Right lobe of liver (tissue), 6 donors: ENCODE data around the gene ARL3. TPM values are rescaled to one million over a fixed set of nuclear protein-coding genes. Genes with fewer than 3 reads are reported as not detected.

Source experiments
- ATAC-seq, 4 donors: fragments of 200-7000 bp; cut with Tn5 transposase; one replicate each; pipeline ENCODE4 v1.9.1; 2020; ENCODE audit warnings: mild to moderate bottlenecking in 4 of 4, moderate library complexity in 4 of 4
- DNase-seq, 3 donors: peaks; one replicate each; pipeline ENCODE4 v3.0.0-alpha.2; 2020
- H3K27ac ChIP-seq, 3 donors: fragments of 200-600 bp; one replicate each; pipeline ENCODE4 v1.8.0; 2022
- H3K27me3 ChIP-seq, 2 donors: fragments of 200-600 bp; one replicate each; pipeline ENCODE4 v1.8.0; 2022
- H3K36me3 ChIP-seq, 4 donors: fragments of 200-600 bp; sonication (generic) in 1 of 4; one replicate each; pipeline versions ENCODE4 v1.5.1 to v1.8.0; 2017 to 2022; ENCODE audit warnings: control low read depth in 1 of 4
- H3K4me1 ChIP-seq, 4 donors: fragments of 200-600 bp; sonication (generic) in 1 of 4; one replicate each; pipeline versions ENCODE4 v1.5.1 to v1.8.0; 2017 to 2022; ENCODE audit warnings: control low read depth in 1 of 4
- H3K4me3 ChIP-seq, 3 donors: fragments of 200-600 bp; one replicate each; pipeline ENCODE4 v1.8.0; 2022
- H3K9me3 ChIP-seq, 4 donors: fragments of 200-600 bp; sonication (generic) in 1 of 4; one replicate each; pipeline versions ENCODE4 v1.5.1 to v1.8.0; 2017 to 2022; ENCODE audit warnings: control low read depth in 1 of 4
- POLR2A ChIP-seq: fragments of 450-650 bp; IDR thresholded peaks from one replicate; pipeline ENCODE4 v1.6.1; 2017; ENCODE audit warnings: antibody characterized with exemption, mild to moderate bottlenecking
- WGBS: methylation state at CpG from one replicate; pipeline ENCODE4 v1.1.6; 2018; ENCODE audit warnings: low coverage, low lambda C conversion rate; ENCODE audit not compliant: insufficient coverage; ENCODE audit errors: missing lambda C conversion rate; 5-methylcytosine and 5-hydroxymethylcytosine counted together
- intact Hi-C, 2 donors: fragments of 100-400 bp; cut with DNase I; formaldehyde crosslinking; loops; one replicate each; pipeline versions ENCODE4 v1.11.2 to v1.14.1; 2022
- total RNA-seq, 6 experiments: library from RNA; depleted of rRNA in 2 of 6; stranded (reverse); fragments of >200 nt in 2 of 6; fragmentation: NEBNext Ultra II Directional in 3 of 6; extraction: Animal tissue kit (Norgen Biotek cat#: 25700) in 3 of 6; gene quantifications; one replicate each; pipeline versions ENCODE4 v1.1.0 to v1.2.4, GENCODE V29; 2016 to 2023
- TF ChIP-seq, protein P1 (sequence below), 4 donors: fragments of 200-600 bp in 3 of 4; fragments of 450-650 bp in 1 of 4; IDR thresholded peaks; one replicate each; pipeline versions ENCODE4 v1.5.1 to v1.8.0; 2016 to 2022; ENCODE audit warnings: antibody characterized with exemption in 4 of 4, mild to moderate bottlenecking in 2 of 4
- donor health status: DM: no; HTN: yes; CAD: no.
- donor health status: DM: no; HTN: no; CAD: no.
- donor health status: DM: no; HTN: no; CAD: no.
- donor health status: DM: no; HTN: yes; CAD: no.
- donor health status: DM: no; HTN: yes; CAD: no.

ARL3 gene
- total RNA-seq, 6 experiments from 2014 or later, result 1.1 to 3.3 (median 2.3) TPM

DNA sequence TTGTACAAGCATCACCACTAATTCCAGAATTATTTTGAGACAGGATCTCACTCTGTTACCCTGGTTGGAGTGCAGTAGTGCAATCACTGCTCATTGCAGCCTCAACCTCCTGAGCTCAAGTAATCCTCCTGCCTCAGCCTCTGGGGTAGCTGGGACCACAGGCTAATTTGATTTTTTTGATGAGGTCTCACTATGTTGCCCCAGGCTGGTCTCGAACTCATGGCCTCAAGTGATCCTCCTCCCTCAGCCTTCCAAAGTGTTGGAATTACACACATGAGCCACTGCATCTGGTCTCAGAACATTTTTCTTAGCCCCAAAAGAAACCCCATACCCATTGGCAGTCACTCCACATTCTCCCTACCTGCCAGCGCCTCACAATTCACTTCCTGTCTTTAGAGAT lies 26.0 kb upstream of the ARL3 start:
- no peak overlapping the region for H3K27ac ChIP-seq
- TF ChIP-seq, protein P1, sequence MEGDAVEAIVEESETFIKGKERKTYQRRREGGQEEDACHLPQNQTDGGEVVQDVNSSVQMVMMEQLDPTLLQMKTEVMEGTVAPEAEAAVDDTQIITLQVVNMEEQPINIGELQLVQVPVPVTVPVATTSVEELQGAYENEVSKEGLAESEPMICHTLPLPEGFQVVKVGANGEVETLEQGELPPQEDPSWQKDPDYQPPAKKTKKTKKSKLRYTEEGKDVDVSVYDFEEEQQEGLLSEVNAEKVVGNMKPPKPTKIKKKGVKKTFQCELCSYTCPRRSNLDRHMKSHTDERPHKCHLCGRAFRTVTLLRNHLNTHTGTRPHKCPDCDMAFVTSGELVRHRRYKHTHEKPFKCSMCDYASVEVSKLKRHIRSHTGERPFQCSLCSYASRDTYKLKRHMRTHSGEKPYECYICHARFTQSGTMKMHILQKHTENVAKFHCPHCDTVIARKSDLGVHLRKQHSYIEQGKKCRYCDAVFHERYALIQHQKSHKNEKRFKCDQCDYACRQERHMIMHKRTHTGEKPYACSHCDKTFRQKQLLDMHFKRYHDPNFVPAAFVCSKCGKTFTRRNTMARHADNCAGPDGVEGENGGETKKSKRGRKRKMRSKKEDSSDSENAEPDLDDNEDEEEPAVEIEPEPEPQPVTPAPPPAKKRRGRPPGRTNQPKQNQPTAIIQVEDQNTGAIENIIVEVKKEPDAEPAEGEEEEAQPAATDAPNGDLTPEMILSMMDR (IDR thresholded peaks at IDR 0.05), result no peak
- no peak for TF ChIP-seq POLR2A
- H3K9me3 ChIP-seq, result no peaks in the 10 kb centered on the region
- peaks cover 0 to 10% (median 4%) of the 10 kb centered on the region in 4 donors for H3K4me1 ChIP-seq
- no peaks in the 10 kb centered on the region for H3K27me3 ChIP-seq
- no peak overlapping the region for H3K4me3 ChIP-seq
- intact Hi-C loops, result no loop called here
- ATAC-seq, result no peak
- DNase-seq, result no peak
- no CpG with 5 or more reads among the region's 2 CpGs for WGBS
- H3K36me3 ChIP-seq, result no peaks in the 10 kb centered on the region

DNA sequence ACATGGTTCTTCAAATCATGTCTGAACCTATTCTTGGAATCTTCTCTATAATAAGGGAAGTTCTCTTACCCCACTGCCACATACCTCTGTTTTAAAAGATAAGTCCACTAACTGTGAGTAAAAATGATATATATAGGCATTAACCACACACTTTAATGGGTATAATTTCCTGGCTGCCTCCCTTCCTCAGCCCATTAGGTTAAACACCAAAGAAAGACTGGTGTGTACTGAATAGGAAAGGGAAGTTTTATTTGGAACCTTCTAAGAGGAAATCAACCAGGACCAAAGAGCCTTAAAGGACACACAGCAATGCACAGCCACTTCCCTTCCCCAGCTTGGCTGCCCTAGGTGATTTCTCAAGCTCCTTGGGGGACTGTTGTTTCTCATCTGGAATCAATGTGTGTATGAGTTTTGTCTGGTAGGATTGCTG lies 24.5 kb upstream of the ARL3 start:
- no peak for TF ChIP-seq POLR2A
- TF ChIP-seq, protein P1 (IDR thresholded peaks at IDR 0.05), result no peak
- DNase-seq (no peak), ATAC-seq (no peak)
- H3K4me1 ChIP-seq, result peaks cover 0 to 4% (median 1%) of the 10 kb centered on the region in 4 donors
- H3K27me3 ChIP-seq, result no peaks in the 10 kb centered on the region
- no peak overlapping the region for H3K4me3 ChIP-seq
- H3K9me3 ChIP-seq, result no peaks in the 10 kb centered on the region
- intact Hi-C loops, result loop anchor here (10.0 kb wide), 3 partner anchors 86 to 336 kb away; no protein-coding TSS in a partner anchor
- no peak overlapping the region for H3K27ac ChIP-seq
- peaks cover 0 to 9% (median 0%) of the 10 kb centered on the region in 4 donors for H3K36me3 ChIP-seq

DNA sequence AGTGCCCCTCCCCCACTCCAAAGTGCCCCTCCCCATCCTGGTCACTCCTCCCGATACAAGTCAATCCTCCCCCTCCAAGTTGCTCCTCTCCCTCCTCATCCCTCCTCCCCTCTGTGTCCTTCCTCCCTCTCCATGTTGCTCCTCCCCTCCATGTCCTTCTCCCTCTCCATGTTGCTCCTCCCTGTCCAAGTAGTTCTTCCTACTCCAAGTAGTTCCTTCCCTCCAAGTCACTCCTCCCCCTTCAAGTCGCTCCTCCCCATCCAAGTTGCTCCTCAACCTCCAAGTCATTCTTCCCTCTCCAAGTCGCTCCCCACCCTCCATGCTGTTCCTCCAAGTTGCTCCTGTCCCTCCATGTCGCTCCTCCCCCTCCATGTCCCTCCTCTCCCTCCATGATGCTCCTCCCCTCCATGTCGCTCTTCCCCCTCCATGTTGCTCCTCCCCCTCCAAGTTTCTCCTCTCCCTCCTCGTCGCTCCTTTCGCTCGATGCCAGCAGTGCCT lies 20.9 kb upstream of the ARL3 start:
- intact Hi-C loops, result loop anchor here (10.0 kb wide), 3 partner anchors 90 to 340 kb away; no protein-coding TSS in a partner anchor
- H3K27ac ChIP-seq, result no peak overlapping the region

DNA sequence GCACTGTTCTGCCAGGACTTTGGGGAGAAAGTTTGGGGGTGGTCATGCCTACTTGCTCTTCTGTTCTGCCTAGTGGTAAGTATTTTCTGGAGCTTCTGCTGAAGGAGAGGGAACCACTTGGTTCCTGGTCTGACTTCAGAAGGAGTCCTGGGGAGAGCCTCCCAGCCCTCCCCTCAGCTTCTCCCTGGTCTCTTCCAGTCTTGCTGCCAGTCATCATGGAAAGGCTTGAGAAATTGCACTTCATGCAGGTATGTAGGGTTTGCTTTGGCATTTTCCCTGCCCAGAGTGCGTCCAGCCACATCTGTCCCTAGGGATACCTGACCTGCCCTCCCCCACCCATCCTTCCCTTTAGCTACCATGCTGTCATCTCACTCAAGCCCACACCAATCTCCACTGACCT lies 18.5 kb upstream of the ARL3 start:
- intact Hi-C loops, result loop anchor here (10.0 kb wide), 3 partner anchors 92 to 342 kb away; no protein-coding TSS in a partner anchor
- no peaks in the 10 kb centered on the region for H3K9me3 ChIP-seq
- TF ChIP-seq, protein P1 (IDR thresholded peaks at IDR 0.05), result no peak
- TF ChIP-seq POLR2A, result no peak
- no peak overlapping the region for H3K4me3 ChIP-seq
- peaks cover 0 to 20% (median 2%) of the 10 kb centered on the region in 4 donors for H3K36me3 ChIP-seq
- no CpG with 5 or more reads among the region's 1 CpG for WGBS
- H3K27ac ChIP-seq, result no peak overlapping the region
- ATAC-seq, result no peak
- no peak for DNase-seq
- no peaks in the 10 kb centered on the region for H3K27me3 ChIP-seq
- H3K4me1 ChIP-seq, result peaks cover 0 to 9% (median 0%) of the 10 kb centered on the region in 4 donors

More for the DNA sequence above, 20.9 kb upstream of the ARL3 start:
- ATAC-seq (no peak), DNase-seq (no peak)
- no peaks in the 10 kb centered on the region for H3K9me3 ChIP-seq
- peaks cover 0 to 18% (median 0%) of the 10 kb centered on the region in 4 donors for H3K36me3 ChIP-seq
- H3K27me3 ChIP-seq, result no peaks in the 10 kb centered on the region
- no peak overlapping the region for H3K4me3 ChIP-seq
- TF ChIP-seq POLR2A, result no peak
- TF ChIP-seq, protein P1 (IDR thresholded peaks at IDR 0.05), result no peak
- WGBS, result 79% methylated on average over 9 of the region's 9 CpGs
- peaks cover 0 to 12% (median 0%) of the 10 kb centered on the region in 4 donors for H3K4me1 ChIP-seq
